ENCODE measurements around the gene NQO1.

- TF ChIP-seq, protein P1, sequence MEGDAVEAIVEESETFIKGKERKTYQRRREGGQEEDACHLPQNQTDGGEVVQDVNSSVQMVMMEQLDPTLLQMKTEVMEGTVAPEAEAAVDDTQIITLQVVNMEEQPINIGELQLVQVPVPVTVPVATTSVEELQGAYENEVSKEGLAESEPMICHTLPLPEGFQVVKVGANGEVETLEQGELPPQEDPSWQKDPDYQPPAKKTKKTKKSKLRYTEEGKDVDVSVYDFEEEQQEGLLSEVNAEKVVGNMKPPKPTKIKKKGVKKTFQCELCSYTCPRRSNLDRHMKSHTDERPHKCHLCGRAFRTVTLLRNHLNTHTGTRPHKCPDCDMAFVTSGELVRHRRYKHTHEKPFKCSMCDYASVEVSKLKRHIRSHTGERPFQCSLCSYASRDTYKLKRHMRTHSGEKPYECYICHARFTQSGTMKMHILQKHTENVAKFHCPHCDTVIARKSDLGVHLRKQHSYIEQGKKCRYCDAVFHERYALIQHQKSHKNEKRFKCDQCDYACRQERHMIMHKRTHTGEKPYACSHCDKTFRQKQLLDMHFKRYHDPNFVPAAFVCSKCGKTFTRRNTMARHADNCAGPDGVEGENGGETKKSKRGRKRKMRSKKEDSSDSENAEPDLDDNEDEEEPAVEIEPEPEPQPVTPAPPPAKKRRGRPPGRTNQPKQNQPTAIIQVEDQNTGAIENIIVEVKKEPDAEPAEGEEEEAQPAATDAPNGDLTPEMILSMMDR (IDR thresholded peaks at IDR 0.05) = no peak
- no peak for TF ChIP-seq EP300 (IDR thresholded peaks at IDR 0.05)
Observed at GRCh38 chr16:69724981-69725479, 1.3 kb downstream of the NQO1 start.

Data from sigmoid colon (tissue), 4 donors.